ENCODE data around the gene TAS2R60.
A peak's percentile ranks its signal among the peaks of the same experiment; 100 is the strongest.

DNA sequence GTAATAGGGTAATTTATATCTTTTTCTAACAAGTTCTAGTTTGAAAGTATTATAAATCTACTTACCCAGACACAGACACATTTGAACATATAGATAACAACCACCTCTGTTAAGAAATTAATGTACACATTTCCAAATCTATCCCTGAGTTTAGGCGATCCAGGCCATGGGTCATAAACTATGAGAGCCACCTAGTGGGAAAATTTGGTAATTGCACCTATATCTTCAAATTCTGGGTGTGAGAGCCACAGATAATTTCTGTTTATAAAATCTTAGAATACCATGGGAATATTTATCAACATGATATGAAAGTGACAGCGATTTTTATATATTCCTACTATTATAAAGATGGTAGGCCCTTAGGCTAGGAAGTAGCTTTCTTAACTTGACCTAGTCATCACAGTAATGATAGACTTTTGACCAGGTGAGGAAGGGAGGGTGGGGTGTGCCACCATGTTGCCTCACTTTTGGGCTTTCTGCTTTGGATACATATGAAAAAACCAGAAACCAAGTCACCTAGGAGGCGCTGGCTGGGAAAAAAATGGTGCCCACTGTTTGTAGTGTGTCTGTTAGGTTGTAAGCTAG lies 26.6 kb upstream of the TAS2R60 start:
- TF ChIP-seq YY1 (IDR thresholded peaks at IDR 0.05; ENCODE audit: low read depth, low read length), result no peak
- TF ChIP-seq SP2 (IDR thresholded peaks at IDR 0.05; ENCODE audit: low read length), result no peak
- TF ChIP-seq TCF12 (IDR thresholded peaks at IDR 0.05; ENCODE audit: low read depth, low read length), result no peak
- TF ChIP-seq, protein P1, sequence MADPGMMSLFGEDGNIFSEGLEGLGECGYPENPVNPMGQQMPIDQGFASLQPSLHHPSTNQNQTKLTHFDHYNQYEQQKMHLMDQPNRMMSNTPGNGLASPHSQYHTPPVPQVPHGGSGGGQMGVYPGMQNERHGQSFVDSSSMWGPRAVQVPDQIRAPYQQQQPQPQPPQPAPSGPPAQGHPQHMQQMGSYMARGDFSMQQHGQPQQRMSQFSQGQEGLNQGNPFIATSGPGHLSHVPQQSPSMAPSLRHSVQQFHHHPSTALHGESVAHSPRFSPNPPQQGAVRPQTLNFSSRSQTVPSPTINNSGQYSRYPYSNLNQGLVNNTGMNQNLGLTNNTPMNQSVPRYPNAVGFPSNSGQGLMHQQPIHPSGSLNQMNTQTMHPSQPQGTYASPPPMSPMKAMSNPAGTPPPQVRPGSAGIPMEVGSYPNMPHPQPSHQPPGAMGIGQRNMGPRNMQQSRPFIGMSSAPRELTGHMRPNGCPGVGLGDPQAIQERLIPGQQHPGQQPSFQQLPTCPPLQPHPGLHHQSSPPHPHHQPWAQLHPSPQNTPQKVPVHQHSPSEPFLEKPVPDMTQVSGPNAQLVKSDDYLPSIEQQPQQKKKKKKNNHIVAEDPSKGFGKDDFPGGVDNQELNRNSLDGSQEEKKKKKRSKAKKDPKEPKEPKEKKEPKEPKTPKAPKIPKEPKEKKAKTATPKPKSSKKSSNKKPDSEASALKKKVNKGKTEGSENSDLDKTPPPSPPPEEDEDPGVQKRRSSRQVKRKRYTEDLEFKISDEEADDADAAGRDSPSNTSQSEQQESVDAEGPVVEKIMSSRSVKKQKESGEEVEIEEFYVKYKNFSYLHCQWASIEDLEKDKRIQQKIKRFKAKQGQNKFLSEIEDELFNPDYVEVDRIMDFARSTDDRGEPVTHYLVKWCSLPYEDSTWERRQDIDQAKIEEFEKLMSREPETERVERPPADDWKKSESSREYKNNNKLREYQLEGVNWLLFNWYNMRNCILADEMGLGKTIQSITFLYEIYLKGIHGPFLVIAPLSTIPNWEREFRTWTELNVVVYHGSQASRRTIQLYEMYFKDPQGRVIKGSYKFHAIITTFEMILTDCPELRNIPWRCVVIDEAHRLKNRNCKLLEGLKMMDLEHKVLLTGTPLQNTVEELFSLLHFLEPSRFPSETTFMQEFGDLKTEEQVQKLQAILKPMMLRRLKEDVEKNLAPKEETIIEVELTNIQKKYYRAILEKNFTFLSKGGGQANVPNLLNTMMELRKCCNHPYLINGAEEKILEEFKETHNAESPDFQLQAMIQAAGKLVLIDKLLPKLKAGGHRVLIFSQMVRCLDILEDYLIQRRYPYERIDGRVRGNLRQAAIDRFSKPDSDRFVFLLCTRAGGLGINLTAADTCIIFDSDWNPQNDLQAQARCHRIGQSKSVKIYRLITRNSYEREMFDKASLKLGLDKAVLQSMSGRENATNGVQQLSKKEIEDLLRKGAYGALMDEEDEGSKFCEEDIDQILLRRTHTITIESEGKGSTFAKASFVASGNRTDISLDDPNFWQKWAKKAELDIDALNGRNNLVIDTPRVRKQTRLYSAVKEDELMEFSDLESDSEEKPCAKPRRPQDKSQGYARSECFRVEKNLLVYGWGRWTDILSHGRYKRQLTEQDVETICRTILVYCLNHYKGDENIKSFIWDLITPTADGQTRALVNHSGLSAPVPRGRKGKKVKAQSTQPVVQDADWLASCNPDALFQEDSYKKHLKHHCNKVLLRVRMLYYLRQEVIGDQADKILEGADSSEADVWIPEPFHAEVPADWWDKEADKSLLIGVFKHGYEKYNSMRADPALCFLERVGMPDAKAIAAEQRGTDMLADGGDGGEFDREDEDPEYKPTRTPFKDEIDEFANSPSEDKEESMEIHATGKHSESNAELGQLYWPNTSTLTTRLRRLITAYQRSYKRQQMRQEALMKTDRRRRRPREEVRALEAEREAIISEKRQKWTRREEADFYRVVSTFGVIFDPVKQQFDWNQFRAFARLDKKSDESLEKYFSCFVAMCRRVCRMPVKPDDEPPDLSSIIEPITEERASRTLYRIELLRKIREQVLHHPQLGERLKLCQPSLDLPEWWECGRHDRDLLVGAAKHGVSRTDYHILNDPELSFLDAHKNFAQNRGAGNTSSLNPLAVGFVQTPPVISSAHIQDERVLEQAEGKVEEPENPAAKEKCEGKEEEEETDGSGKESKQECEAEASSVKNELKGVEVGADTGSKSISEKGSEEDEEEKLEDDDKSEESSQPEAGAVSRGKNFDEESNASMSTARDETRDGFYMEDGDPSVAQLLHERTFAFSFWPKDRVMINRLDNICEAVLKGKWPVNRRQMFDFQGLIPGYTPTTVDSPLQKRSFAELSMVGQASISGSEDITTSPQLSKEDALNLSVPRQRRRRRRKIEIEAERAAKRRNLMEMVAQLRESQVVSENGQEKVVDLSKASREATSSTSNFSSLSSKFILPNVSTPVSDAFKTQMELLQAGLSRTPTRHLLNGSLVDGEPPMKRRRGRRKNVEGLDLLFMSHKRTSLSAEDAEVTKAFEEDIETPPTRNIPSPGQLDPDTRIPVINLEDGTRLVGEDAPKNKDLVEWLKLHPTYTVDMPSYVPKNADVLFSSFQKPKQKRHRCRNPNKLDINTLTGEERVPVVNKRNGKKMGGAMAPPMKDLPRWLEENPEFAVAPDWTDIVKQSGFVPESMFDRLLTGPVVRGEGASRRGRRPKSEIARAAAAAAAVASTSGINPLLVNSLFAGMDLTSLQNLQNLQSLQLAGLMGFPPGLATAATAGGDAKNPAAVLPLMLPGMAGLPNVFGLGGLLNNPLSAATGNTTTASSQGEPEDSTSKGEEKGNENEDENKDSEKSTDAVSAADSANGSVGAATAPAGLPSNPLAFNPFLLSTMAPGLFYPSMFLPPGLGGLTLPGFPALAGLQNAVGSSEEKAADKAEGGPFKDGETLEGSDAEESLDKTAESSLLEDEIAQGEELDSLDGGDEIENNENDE (IDR thresholded peaks at IDR 0.05; ENCODE audit: insufficient replicate concordance, low read length), result no peak
- TF ChIP-seq SIRT6 (IDR thresholded peaks at IDR 0.05; ENCODE audit: low read length), result no peak
- no peak for TF ChIP-seq EZH2 (IDR thresholded peaks at IDR 0.05; ENCODE audit: low read depth, low read length, severe bottlenecking)
- no peak for TF ChIP-seq POLR2AphosphoS5 (IDR thresholded peaks at IDR 0.05; ENCODE audit: low read depth, low read length)
- TF ChIP-seq, protein P2, sequence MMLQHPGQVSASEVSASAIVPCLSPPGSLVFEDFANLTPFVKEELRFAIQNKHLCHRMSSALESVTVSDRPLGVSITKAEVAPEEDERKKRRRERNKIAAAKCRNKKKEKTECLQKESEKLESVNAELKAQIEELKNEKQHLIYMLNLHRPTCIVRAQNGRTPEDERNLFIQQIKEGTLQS (IDR thresholded peaks at IDR 0.05; ENCODE audit: insufficient read depth, low read depth, low read length), result no peak
- no peak for TF ChIP-seq CHD1 (IDR thresholded peaks at IDR 0.05; ENCODE audit: low read depth, low read length)
- TF ChIP-seq, protein P3, sequence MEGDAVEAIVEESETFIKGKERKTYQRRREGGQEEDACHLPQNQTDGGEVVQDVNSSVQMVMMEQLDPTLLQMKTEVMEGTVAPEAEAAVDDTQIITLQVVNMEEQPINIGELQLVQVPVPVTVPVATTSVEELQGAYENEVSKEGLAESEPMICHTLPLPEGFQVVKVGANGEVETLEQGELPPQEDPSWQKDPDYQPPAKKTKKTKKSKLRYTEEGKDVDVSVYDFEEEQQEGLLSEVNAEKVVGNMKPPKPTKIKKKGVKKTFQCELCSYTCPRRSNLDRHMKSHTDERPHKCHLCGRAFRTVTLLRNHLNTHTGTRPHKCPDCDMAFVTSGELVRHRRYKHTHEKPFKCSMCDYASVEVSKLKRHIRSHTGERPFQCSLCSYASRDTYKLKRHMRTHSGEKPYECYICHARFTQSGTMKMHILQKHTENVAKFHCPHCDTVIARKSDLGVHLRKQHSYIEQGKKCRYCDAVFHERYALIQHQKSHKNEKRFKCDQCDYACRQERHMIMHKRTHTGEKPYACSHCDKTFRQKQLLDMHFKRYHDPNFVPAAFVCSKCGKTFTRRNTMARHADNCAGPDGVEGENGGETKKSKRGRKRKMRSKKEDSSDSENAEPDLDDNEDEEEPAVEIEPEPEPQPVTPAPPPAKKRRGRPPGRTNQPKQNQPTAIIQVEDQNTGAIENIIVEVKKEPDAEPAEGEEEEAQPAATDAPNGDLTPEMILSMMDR (IDR thresholded peaks at IDR 0.05; ENCODE audit: control extremely low read depth in 1 of 3, insufficient read depth in 1 of 3, low read depth in 1 of 3, low read length in 3 of 3), result peak in 2 of 3 experiments; percentile 45 to 48; a peak in 3 of 4 replicates
- no peak for TF ChIP-seq POLR2A (IDR thresholded peaks at IDR 0.05; ENCODE audit: control extremely low read depth in 1 of 2, low read depth in 2 of 2, low read length in 2 of 2)
- no peak for TF ChIP-seq CREB1 (IDR thresholded peaks at IDR 0.05)
- TF ChIP-seq BACH1 (IDR thresholded peaks at IDR 0.05; ENCODE audit: low read length), result no peak
